Measurements from ENCODE around the gene EXT2. TPM values are rescaled to one million over a fixed set of nuclear protein-coding genes. Genes with fewer than 3 reads are reported as not detected.

EXT2 gene
- total RNA-seq, 1 donor from 2014 or later, result 103 TPM

DNA sequence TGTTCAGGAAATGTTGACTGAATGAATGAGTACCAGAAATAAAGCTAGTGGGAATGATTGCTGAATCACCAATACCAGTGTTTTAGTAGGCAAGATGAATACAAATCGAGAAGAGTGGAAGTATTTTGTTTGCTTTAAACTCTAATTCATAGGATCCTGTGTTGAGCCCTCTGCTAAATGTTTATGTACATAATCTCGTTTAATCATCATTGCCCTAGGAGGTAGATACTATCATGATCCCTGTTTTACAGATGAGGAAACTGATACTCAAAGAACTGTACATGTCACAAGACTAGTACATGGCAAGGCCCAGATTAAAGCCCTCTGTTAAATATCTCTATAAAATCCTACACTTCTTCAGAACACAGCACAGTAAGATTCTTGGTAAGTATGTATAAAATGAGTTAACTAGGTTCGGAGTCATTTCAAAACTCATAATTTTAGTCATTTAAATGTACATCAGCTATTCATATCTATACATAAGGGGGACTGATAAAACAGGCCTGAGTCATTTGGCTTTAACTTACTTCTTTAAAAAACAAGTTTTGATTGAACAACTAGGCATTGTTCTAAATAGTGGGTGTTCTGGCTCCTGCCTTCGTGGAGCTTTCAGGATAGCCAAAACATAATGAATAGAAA is 97.1 kb downstream of the EXT2 start:
- DNase-seq (ENCODE audit: extremely low read depth, low read depth, low spot score), result no peak

DNA sequence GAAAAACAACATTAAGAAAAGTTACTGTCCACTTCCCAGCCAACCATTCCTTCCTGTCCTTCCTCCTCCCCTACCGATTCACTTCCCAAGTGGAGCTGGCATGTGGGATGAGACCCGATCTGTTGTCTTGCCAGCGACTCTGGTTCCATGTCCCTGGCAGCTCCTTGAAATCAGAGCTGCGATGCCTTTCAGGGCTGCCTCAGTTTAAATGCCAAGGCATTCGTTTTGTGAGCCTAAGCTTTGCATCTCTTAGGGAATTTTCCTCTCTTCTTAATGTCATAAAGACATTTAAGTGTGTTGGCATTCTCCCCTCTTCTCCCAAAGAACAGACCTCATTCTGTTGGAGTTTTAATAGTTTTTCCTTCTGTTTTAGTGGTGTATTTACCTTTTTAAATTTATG is 98.4 kb downstream of the EXT2 start:
- DNase-seq (ENCODE audit: extremely low read depth, low read depth, low spot score), result no peak

DNA sequence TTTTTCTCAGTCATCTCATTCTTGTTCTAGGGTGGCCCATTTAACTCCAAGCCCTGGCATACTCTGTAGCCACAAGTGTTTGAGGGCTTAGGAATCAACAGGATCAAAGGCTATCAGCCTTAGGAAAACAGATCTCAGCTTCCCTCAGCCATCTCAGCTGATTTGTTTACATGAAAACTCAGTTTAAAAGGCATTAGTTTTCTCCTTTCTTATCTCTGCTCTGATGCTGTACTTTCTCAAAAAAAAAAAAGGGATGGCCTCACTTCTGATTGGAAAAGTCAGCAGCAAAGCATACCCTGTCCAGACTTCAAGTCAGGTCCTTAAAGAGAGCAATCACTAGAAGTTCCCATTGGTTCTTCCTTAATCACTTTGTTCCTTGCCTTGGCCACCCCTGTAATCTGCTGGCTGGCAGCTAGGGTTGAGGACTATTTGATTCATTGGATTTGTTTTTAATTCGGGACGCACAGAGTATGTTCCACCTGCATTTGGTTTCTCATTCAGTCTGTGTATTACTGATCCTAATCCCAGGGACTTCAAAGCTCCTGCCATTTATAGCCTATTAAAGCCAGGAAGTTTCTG is 102.8 kb downstream of the EXT2 start:
- no peak for DNase-seq (ENCODE audit: extremely low read depth, low read depth, low spot score)

DNA sequence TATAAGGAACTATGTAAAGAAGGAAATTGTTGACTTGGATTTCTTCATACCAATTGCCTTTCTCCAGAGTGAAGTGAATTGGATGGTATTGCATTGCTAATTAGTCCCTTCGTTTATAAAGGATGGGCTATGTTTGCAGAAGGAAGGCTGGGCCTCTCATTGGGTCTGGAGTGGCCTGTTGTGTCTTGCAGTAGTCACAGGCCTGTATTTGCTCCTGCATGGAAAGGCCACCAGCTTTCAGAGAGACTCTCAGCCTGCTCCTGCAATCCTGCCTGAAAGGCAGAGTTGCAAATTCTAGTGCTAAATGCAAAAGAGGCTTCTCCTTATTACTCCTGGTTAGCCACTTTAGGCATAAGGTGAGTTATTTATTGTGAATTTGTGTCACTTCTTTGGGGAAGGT is 103.8 kb downstream of the EXT2 start:
- no peak for DNase-seq (ENCODE audit: extremely low read depth, low read depth, low spot score)

DNA sequence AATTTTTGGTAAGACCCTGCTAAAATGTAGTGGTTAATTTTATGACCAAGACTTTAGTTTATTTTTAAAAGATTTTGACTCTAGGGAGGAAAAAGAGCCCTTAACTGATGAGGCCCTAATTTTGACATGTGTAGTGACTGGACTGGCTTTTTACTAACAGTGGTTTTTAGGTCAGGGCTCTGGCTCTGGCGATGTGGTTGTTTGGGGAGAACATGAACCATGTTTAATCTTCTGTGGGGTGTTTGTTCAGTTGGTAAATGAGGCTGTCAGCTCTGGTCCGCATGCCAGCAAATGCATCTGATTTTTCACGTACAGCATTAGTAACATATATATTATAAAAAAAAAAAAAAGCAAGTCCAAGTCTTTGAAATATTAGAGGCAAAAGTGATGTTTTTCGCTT is 104.3 kb downstream of the EXT2 start:
- no peak for DNase-seq (ENCODE audit: extremely low read depth, low read depth, low spot score)

DNA sequence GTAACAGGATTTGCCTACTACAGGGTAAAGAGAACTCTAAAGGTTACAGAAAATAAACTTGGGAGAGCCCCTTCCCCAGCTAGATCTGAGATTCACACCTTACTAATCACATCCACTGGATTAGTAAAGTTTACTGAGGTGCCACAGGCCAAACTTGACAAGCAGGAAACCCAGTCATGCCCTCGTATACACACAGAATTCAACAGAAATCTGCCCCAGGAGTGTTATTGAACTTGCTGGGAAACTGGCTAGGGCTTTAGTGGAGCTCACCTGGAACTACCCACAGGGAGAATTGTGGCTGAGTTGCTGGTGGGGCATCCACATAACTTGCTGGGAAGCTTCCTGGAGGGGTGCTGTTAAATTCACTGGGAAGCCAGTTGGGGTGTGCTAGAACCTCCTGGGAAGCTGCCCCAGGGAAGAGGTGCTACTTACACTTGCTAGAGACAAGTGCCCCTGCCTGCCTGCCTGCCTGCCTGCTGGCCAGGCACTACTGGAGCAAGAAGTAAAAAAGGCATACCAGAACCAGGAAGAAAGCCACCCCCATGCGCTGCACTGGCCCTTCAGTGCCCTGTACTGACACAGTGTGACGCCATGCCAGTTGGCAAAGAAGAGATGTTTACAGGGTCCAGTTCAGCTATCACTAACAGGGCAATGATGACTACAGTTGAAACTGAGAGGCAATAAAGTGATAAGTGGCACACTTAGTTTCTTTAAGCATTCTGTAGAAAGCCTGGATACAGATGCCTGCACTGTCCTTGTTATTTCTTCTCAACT is 108.0 kb downstream of the EXT2 start:
- DNase-seq (ENCODE audit: extremely low read depth, low read depth, low spot score), result no peak

DNA sequence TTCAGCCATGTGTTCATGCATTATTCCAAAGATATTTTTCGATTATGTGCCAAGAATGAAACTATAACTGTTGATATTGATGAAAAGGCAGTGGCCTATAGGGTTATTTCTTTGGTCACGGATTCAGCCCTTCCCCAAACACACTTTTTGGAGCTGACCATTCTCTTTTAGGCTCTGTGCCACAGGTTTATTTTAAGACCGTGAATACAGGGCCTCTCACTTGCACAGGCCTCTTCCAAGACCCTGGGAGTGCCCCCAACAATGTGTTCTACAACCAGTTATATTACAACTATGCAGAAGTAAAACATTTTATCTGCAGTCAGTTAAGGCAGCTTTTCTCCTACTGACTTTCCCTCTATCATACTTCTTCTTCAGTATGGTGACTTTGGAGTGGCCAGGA is 109.9 kb downstream of the EXT2 start:
- no peak for DNase-seq (ENCODE audit: extremely low read depth, low read depth, low spot score)

DNA sequence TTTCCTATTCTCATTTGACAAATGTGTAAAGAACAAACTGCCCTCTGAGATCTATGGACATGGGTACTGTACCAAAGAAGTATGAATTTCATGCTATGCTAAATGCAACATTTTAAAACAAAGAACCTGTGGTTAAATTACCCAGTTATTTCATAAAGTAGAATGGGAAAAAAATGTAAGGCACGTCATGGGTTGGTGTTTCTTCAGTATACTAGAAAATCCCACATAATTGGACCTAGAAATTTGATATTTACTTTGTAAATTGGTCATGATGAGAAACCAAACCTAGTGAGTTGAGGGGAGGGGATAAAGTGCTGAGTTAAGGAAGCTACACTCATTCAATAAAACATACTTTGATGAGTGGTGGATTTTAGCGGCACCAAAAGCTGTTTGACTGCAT is 110.4 kb downstream of the EXT2 start:
- DNase-seq (ENCODE audit: extremely low read depth, low read depth, low spot score), result no peak

DNA sequence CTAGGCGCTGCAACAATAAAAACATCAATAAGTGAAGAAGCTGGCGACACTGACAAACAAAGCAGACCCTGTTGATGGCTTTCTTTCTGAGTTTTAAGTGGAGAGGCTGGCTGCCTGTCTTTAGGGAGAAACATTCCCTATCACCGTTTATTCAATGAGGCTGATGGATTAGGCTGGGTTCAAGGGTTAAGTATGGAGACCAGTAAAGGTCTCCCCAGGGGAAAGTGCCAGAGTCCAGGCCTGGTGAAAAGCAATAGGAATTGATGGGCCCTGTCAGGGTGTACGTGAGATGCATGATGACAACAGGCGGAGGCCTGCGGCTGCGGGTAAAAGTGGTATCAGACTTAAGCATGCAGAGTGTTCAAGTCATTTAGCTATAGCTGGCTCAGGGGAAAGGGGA is 111.8 kb downstream of the EXT2 start:
- DNase-seq (ENCODE audit: extremely low read depth, low read depth, low spot score), result no peak

DNA sequence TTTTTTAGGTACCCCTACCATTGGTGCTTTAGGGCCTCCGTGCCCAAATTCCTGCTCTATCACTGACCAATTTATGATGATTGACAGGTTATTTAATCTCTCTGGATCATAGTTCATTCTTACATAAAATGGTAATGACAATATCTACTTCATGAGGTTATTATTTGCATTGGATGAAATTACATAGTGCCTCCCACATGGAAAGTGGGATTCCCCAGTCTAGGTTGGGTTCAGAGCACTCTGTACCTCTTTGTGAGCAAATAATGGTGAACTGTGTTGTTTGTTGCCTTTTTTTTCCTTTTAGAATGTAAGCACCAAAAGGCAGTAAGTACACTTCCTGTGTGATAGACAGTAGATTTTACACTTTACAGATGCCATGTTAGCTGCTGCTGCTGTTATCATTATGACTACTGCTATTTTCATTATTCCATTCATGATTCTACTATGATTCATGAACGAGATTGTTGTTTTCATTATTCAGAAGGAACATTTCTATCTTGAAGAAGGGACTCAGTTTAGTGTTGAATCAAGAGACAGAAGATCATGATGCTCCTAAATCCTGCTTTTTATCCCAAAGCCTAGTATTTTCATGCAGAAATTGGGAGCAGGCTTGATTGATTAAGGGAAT is 113.6 kb downstream of the EXT2 start:
- DNase-seq (ENCODE audit: extremely low read depth, low read depth, low spot score), result no peak

DNA sequence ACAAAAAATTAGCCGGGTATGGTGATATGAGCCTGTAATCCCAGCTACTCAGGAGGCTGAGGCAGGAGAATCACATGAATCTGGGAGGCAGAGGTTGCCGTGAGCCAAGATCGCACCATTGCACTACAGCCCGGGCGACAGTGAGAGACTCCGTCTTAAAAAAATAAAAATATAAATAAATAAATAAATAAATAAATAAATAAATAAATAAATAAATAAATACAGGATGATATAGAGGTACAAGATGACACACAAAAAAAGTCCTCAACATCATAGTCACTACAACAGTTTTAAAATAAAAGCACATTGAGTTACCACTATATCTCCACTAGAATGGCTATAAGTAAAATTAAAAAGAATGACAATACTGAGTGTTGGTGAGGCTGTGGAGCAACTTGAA is 116.7 kb downstream of the EXT2 start:
- no peak for DNase-seq (ENCODE audit: extremely low read depth, low read depth, low spot score)

DNA sequence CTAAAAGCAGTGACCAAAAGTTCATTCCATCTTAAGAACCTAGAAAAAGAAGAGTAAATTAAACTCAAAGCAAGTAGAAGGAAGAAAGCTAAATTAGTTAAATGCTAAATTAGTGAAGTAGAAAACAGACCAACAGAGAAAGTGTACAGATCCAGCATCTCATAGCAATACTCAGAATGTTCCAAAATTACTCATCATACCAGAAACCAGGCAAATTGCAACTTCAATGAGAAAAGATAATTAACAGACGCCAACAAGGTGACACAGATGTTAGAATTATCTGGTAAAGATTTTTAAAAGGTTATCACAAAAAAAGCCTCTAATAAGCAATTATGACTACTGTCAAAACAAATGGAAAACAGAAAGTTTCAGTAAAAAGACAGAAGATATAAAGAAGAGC is 117.7 kb downstream of the EXT2 start:
- DNase-seq (ENCODE audit: extremely low read depth, low read depth, low spot score), result no peak

DNA sequence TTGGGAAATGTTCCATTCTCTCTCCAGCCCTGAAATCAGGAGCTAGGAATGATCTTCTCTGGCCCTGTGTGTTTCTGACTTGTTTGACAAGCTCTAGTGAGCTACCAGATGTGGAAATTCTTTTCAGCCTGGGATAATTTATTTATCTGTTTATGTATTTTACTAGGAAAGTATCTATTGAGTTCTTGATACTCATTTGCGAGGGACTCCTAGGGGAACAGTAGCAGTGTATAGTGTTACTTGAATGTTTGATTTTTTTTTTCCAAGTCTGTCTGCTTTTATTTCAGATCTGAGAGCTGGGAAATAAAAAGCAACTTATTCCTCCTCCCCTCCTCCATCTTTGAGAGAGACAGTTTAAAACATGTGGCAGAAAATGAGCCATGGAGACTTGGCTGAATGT is 122.0 kb downstream of the EXT2 start:
- DNase-seq (ENCODE audit: extremely low read depth, low read depth, low spot score), result no peak

DNA sequence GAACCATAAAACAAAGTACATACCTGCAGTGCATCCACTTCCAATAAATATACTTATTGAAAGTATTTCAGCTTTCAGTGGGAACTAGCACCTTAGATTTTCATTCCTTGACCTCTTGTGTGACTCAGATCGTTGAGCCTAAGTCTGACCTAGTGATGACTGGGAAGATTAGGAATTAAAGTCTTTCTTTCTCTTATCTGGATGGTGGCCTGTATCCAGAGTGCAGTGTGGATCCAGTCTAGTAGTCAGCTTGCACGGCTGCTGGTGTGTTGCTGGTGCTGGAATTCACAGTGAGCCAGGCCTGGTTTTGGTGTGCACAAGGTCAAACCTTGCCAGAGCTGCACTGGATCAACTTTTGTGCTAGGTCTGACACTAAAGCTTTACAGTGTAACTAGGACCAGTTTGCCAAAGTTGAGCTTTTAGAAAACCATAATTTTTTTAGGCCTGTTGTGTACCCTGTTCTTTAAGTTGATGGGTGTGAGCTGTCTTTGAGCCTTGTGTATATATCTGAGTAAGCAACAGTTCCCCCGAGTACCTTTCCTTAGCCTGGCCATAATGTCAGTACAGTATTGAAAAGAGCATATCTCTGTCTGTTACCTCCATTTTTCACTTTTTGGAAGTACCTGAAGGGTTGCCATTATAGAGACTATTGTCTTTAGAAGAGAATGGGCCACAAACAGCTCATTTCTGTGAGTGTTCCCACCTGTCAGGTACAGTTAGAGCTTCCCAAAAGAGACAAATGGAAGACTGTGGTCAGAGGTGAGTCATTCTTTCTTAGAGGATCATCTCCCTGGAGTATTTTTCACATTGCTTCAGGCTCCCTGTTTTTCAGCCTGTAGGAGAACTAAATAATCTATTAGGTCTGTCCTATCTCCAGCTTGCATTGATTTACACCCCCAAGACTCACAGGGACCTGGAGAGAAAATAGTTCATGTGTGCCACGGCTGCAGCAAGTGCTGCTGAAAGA is 124.6 kb downstream of the EXT2 start:
- DNase-seq (ENCODE audit: extremely low read depth, low read depth, low spot score), result no peak

DNA sequence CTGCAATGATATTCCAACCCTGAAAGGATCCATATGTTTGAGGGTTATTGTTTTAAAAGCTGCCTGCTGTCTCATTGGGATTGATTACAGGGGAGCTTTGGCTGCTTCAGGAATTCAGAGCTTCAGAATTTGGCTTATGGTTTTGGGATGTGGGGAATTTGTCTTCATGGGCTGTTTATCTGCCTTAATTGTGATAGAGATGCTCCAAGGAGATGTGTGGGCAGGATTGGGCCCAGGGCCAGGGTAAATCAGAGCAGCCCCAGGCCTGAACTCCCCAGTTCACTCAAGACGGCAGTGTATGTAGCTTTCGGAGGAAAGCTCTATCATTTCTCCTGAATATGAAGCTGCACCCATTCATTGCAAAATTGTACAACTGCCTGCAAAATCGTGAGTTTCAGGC is 126.0 kb downstream of the EXT2 start:
- no peak for DNase-seq (ENCODE audit: extremely low read depth, low read depth, low spot score)

DNA sequence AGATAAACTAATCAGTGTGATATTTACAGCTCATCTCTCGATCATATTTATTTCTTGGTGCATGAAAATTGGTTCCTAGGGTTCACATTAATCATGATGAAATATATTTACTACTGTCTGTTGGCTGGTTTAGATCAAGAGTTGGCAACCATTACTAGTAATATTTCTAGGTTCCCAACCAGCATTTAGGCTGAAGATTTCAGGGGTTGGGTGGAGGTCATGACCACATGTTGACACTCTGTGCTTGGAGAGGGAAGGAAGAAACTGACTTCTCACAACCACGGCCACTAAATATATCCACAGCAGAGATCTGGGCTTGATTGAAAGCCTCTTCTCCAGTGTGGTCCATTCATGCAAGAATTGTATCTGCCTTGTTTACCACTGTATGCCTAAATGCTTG is 126.5 kb downstream of the EXT2 start:
- no peak for DNase-seq (ENCODE audit: extremely low read depth, low read depth, low spot score)

DNA sequence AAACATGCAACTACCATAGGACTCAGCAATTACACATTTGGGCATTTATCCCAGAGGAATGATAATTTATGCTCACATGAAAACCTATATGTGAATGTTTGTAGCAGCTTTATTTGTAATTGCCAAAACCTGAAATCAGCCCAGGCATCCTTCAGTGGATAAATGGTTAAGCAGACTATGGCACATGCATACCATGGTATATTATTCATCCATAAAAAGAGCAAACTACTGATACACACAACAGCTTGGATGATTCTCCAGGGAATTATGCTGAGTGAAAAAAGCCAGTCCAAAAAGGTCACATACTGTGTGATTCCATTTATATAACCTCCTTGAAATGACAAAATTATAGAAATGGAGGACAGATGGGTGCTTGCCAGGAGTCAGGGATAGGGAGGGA is 127.8 kb downstream of the EXT2 start:
- DNase-seq (ENCODE audit: extremely low read depth, low read depth, low spot score), result no peak

DNA sequence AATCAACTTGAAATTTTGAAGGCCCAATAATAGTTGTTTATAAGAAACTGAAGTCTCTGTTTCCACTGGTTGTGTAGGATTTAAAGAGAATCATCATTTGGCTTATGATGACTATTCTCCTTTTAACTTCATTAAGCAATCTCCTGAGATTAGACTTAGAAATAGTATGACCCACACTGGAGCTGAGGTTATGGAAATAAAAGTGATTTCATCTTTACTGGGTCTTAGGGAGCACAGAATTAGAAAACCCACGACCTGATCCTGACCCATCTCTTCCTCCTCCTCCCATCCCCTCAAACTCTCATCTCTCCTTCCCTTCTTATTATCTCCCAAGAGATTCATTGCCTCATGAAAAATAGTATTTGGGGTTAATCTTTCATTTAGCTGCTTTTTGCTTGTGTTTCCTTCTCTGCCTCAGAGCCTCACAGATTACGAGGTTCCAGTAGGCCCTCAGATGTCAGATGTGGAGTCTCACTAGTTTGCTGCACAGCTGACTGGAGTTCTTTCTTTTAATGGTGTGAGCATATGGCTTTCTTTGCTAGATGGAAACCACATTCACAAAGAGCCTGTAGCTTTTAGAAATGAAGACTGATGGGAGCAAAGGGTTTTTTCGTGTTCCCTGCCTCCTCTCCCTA is 129.5 kb downstream of the EXT2 start:
- DNase-seq (ENCODE audit: extremely low read depth, low read depth, low spot score), result no peak

DNA sequence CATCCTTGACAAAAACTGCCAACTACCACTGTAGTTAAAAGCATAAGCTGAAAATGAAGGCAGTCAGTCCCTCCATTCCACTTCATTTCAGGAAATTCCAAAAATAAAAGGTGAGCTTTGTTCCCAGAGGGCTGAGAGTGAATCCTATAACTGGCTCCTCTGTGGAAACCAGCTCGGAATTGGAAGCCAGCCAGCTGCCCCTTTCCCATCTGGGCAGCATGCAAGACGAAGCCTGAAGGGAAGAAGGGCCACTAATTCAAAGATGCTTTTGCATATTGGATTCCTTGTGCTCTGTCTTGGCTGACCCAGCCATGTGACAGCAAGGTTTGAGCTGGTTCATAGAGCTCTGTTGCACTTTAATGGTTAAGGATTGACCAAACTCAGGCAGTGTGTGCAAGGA is 131.0 kb downstream of the EXT2 start:
- DNase-seq (ENCODE audit: extremely low read depth, low read depth, low spot score), result no peak

DNA sequence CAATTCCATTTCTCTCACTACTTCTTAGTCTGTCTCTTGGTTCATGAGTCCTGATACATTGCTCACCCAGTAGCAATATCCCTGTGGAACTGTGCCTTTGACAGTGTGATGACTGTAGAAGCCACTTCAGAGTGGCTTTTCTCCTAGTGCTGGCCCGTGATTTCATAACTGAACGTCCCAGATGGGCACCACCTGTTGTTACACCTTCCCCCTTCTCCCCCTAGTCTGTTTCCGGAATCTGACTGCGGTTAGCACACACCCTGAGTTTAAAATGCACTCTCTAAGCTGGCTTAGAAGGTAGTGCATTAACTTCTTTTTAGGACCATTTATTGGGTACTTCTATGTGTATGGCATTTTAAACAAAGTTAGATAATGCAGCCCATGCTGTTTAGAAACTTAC is 131.5 kb downstream of the EXT2 start:
- DNase-seq (ENCODE audit: extremely low read depth, low read depth, low spot score), result no peak

Measured in glomerular endothelial cell (primary cell).